ENCODE results near the gene NPDC1.

- TF ChIP-seq POLR2AphosphoS5 (IDR thresholded peaks at IDR 0.05) (no peak), POLR2A (IDR thresholded peaks at IDR 0.05) (no peak), CTCF (IDR thresholded peaks at IDR 0.05) (no peak)
Measured at GRCh38 chr9:137080260-137081122, 34.5 kb upstream of the NPDC1 start.

All from sigmoid colon (tissue), 4 donors.